Measurements from ENCODE around the gene ARHGAP21. TPM values are rescaled to one million over a fixed set of nuclear protein-coding genes. Genes with fewer than 3 reads are reported as not detected.

ARHGAP21 gene
- total RNA-seq, 1 experiment from 2014 or later, result 59.4 TPM

GRCh38 chr10:24652381-24652957 is 71.2 kb downstream of the ARHGAP21 start:
- H4K5ac ChIP-seq (ENCODE audit: insufficient read length, low read depth, low read length), result no peak overlapping the region
- Mint-ChIP-seq H3K27ac (no peak overlapping the region), H3K4me1 (peaks cover 5% of the 10 kb centered on the region in 2 experiments), H3K36me3 (ENCODE audit: insufficient read depth in 1 of 3, low read depth in 3 of 3) (peaks cover 5 to 12% (median 7%) of the 10 kb centered on the region in 3 experiments), H3K4me3 (no peak overlapping the region), H3K9me3 (peaks cover 9 to 10% of the 10 kb centered on the region in 2 experiments), H3K27me3 (ENCODE audit: low read depth) (no peaks in the 10 kb centered on the region)
- no peak overlapping the region for H2BK120ac ChIP-seq (ENCODE audit: low read depth, low read length, poor library complexity, severe bottlenecking)
- H3T11ph ChIP-seq (ENCODE audit: low read length), result no peak overlapping the region
- H4K8ac ChIP-seq (replicated peaks; ENCODE audit: insufficient read length, low read depth, low read length), result no peak overlapping the region
- no peak overlapping the region for H2BK15ac ChIP-seq (ENCODE audit: low read depth, low read length)
- no CpG with 5 or more reads among the region's 4 CpGs for WGBS (ENCODE audit: extremely low coverage, insufficient read length, low lambda C conversion rate)
- no peaks in the 10 kb centered on the region for H3K27me3 ChIP-seq (ENCODE audit: insufficient read depth, low read length)
- H2AK5ac ChIP-seq (ENCODE audit: insufficient read length, low read length), result no peak overlapping the region
- no peak overlapping the region for H3K4me2 ChIP-seq (ENCODE audit: insufficient read depth, insufficient read length, low read length)
- H3K23ac ChIP-seq (ENCODE audit: insufficient read length, low read depth, low read length), result no peak overlapping the region
- no peaks in the 10 kb centered on the region for H3K4me1 ChIP-seq (ENCODE audit: insufficient read depth, low read length)
- DNase-seq, result no peak
- H3K9me3 ChIP-seq (ENCODE audit: control insufficient read depth, low read depth, low read length), result no peaks in the 10 kb centered on the region
- H3K14ac ChIP-seq (ENCODE audit: insufficient read depth, low read length), result no peak overlapping the region
- no peak overlapping the region for H3K56ac ChIP-seq (ENCODE audit: insufficient read length, low read depth, low read length)
- H3K9ac ChIP-seq (ENCODE audit: extremely low read depth, insufficient read length, low read length), result no peak overlapping the region
- H4K91ac ChIP-seq (ENCODE audit: insufficient read length, low read depth, low read length), result no peak overlapping the region
- H2BK5ac ChIP-seq (ENCODE audit: insufficient read length, low read length), result no peak overlapping the region
- no peak overlapping the region for H3K18ac ChIP-seq (ENCODE audit: insufficient read length, low read depth, low read length)
- no peak overlapping the region for H3K4ac ChIP-seq (ENCODE audit: low read depth, low read length)
- H4K20me1 ChIP-seq (ENCODE audit: control insufficient read depth, insufficient read depth, insufficient read length), result no peaks in the 10 kb centered on the region
- H3K79me1 ChIP-seq (ENCODE audit: insufficient read depth, low read depth, low read length, poor library complexity, severe bottlenecking), result no peaks in the 10 kb centered on the region
- H3K23me2 ChIP-seq (ENCODE audit: insufficient read length, low read depth, low read length, poor library complexity, severe bottlenecking), result no peaks in the 10 kb centered on the region
- no peak overlapping the region for H2BK12ac ChIP-seq (ENCODE audit: insufficient read length, low read depth, low read length)
- H3K79me2 ChIP-seq (ENCODE audit: insufficient read depth, low read length), result no peaks in the 10 kb centered on the region
- H2BK20ac ChIP-seq (ENCODE audit: low read depth, low read length, poor library complexity, severe bottlenecking), result no peak overlapping the region
- TF ChIP-seq, protein P1, sequence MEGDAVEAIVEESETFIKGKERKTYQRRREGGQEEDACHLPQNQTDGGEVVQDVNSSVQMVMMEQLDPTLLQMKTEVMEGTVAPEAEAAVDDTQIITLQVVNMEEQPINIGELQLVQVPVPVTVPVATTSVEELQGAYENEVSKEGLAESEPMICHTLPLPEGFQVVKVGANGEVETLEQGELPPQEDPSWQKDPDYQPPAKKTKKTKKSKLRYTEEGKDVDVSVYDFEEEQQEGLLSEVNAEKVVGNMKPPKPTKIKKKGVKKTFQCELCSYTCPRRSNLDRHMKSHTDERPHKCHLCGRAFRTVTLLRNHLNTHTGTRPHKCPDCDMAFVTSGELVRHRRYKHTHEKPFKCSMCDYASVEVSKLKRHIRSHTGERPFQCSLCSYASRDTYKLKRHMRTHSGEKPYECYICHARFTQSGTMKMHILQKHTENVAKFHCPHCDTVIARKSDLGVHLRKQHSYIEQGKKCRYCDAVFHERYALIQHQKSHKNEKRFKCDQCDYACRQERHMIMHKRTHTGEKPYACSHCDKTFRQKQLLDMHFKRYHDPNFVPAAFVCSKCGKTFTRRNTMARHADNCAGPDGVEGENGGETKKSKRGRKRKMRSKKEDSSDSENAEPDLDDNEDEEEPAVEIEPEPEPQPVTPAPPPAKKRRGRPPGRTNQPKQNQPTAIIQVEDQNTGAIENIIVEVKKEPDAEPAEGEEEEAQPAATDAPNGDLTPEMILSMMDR (conservative IDR thresholded peaks at IDR 0.05), result no peak
- no peak overlapping the region for H2AFZ ChIP-seq (ENCODE audit: low read length)
- H3K27ac ChIP-seq (ENCODE audit: insufficient read length, low read depth, low read length), result no peak overlapping the region

Data from H9 (cell line).